Skeletal muscle satellite cell (primary cell): ENCODE measurements around the gene FGL2.
"Not testable (repeated sequence)": the region's sequence is repeated elsewhere in the genome, so short reads cannot be mapped to it uniquely, and the experiment has no call there.

Experiments used
- H3K27me3 ChIP-seq: 2 replicates; pipeline ENCODE4 v1.7.0; 2013; ENCODE audit warnings: low read length; ENCODE audit not compliant: control insufficient read depth, insufficient read depth
- H3K36me3 ChIP-seq: 2 replicates; pipeline ENCODE4 v1.7.0; 2013; ENCODE audit warnings: mild to moderate bottlenecking, control low read depth, low read length; ENCODE audit not compliant: insufficient read depth
- H3K4me1 ChIP-seq: 2 replicates; pipeline ENCODE4 v1.7.0; 2013; ENCODE audit warnings: low read length; ENCODE audit not compliant: control insufficient read depth, insufficient read depth
- H3K4me2 ChIP-seq: 2 replicates; pipeline ENCODE4 v1.7.0; 2013; ENCODE audit warnings: mild to moderate bottlenecking, low read length
- H3K4me3 ChIP-seq: 2 replicates; pipeline ENCODE4 v1.7.0; 2013; ENCODE audit warnings: low read length
- H3K9ac ChIP-seq: 2 replicates; pipeline ENCODE4 v1.7.0; 2013; ENCODE audit warnings: mild to moderate bottlenecking, low read depth, low read length, moderate library complexity
- H3K9me3 ChIP-seq: replicated peaks from 2 replicates; pipeline ENCODE4 v1.7.0; 2013; ENCODE audit warnings: mild to moderate bottlenecking, control low read depth, low read length

FGL2 gene

GRCh38 chr7:77178024-77178423 lies 21.6 kb downstream of the FGL2 start:
- H3K9me3 ChIP-seq, H3K4me3 ChIP-seq, H3K36me3 ChIP-seq, H3K4me1 ChIP-seq, H3K27me3 ChIP-seq, H3K9ac ChIP-seq, H3K4me2 ChIP-seq: not testable (repeated sequence)

GRCh38 chr7:77177321-77177904 lies 22.2 kb downstream of the FGL2 start:
- not testable (repeated sequence) for H3K9me3 ChIP-seq, H3K4me1 ChIP-seq, H3K9ac ChIP-seq, H3K36me3 ChIP-seq, H3K27me3 ChIP-seq, H3K4me2 ChIP-seq, H3K4me3 ChIP-seq

GRCh38 chr7:77175274-77175800 lies 24.3 kb downstream of the FGL2 start:
- H3K27me3 ChIP-seq, H3K4me1 ChIP-seq, H3K4me2 ChIP-seq, H3K36me3 ChIP-seq, H3K4me3 ChIP-seq, H3K9ac ChIP-seq, H3K9me3 ChIP-seq: not testable (repeated sequence)

GRCh38 chr7:77174418-77174817 lies 25.2 kb downstream of the FGL2 start:
- not testable (repeated sequence) for H3K9me3 ChIP-seq, H3K9ac ChIP-seq, H3K36me3 ChIP-seq, H3K4me1 ChIP-seq, H3K4me2 ChIP-seq, H3K27me3 ChIP-seq, H3K4me3 ChIP-seq

- H3K4me3 ChIP-seq, H3K36me3 ChIP-seq, H3K4me2 ChIP-seq, H3K9me3 ChIP-seq, H3K27me3 ChIP-seq, H3K9ac ChIP-seq, H3K4me1 ChIP-seq: not testable (repeated sequence)
Measured at GRCh38 chr7:77172437-77173172, 27.0 kb downstream of the FGL2 start.

GRCh38 chr7:77171073-77171472 lies 28.5 kb downstream of the FGL2 start:
- not testable (repeated sequence) for H3K9me3 ChIP-seq

GRCh38 chr7:77157446-77157845 lies 42.2 kb downstream of the FGL2 start:
- Histone ChIP-seq H3K4me2 (peak overlapping the region; percentile 8), H3K27me3 (no peaks in the 10 kb centered on the region), H3K36me3 (no peaks in the 10 kb centered on the region), H3K9me3 (no peaks in the 10 kb centered on the region), H3K9ac (no peak overlapping the region), H3K4me3 (no peak overlapping the region), H3K4me1 (peaks cover 9% of the 10 kb centered on the region)

More at GRCh38 chr7:77171073-77171472, 28.5 kb downstream of the FGL2 start:
- not testable (repeated sequence) for H3K4me2 ChIP-seq, H3K36me3 ChIP-seq, H3K27me3 ChIP-seq, H3K4me1 ChIP-seq, H3K9ac ChIP-seq, H3K4me3 ChIP-seq

- H3K27me3 ChIP-seq, H3K4me1 ChIP-seq, H3K36me3 ChIP-seq, H3K9ac ChIP-seq, H3K4me3 ChIP-seq, H3K9me3 ChIP-seq: not testable (repeated sequence)
- peak overlapping the region; percentile 8 for H3K4me2 ChIP-seq
Measured at GRCh38 chr7:77157034-77157433, 42.6 kb downstream of the FGL2 start.

- not testable (repeated sequence) for H3K4me2 ChIP-seq, H3K9ac ChIP-seq, H3K4me1 ChIP-seq, H3K4me3 ChIP-seq, H3K9me3 ChIP-seq, H3K36me3 ChIP-seq, H3K27me3 ChIP-seq
Measured at GRCh38 chr7:77155601-77156377, 43.8 kb downstream of the FGL2 start.

- H3K4me1 ChIP-seq, H3K9ac ChIP-seq, H3K4me3 ChIP-seq, H3K9me3 ChIP-seq, H3K27me3 ChIP-seq, H3K36me3 ChIP-seq, H3K4me2 ChIP-seq: not testable (repeated sequence)
Measured at GRCh38 chr7:77154917-77155464, 44.6 kb downstream of the FGL2 start.

GRCh38 chr7:77152232-77152631 lies 47.4 kb downstream of the FGL2 start:
- H3K4me3 ChIP-seq, H3K36me3 ChIP-seq, H3K9me3 ChIP-seq, H3K27me3 ChIP-seq, H3K4me1 ChIP-seq, H3K4me2 ChIP-seq, H3K9ac ChIP-seq: not testable (repeated sequence)
